Liver (tissue), 9 donors: ENCODE data around the gene DIP2C. TPM values are rescaled to one million over a fixed set of nuclear protein-coding genes. Genes with fewer than 3 reads are reported as not detected.

Experiments used
- DNase-seq: peaks from one replicate; pipeline ENCODE4 v3.0.0-alpha.2; 2017; ENCODE audit warnings: low spot score
- H3K27ac ChIP-seq, 2 donors: one replicate each; pipeline ENCODE4 v1.7.0; 2013; ENCODE audit warnings: inconsistent platforms in 2 of 2, low read length in 2 of 2, control low read depth in 1 of 2, low read depth in 1 of 2, mild to moderate bottlenecking in 1 of 2
- H3K27me3 ChIP-seq, 4 donors: one replicate each; pipeline versions ENCODE4 v1.6.1 to v1.7.0; 2013; ENCODE audit warnings: low read length in 3 of 4, inconsistent platforms in 1 of 4, mild to moderate bottlenecking in 1 of 4, moderate library complexity in 1 of 4; ENCODE audit not compliant: control insufficient read depth in 4 of 4, insufficient read depth in 4 of 4
- H3K36me3 ChIP-seq, 4 donors: one replicate each; pipeline versions ENCODE4 v1.6.1 to v1.7.0; 2013; ENCODE audit warnings: low read length in 3 of 4, mild to moderate bottlenecking in 3 of 4, low read depth in 1 of 4, moderate library complexity in 1 of 4; ENCODE audit not compliant: control insufficient read depth in 4 of 4, insufficient read depth in 3 of 4
- H3K4me1 ChIP-seq, 4 donors: one replicate each; pipeline versions ENCODE4 v1.6.1 to v1.7.0; 2013; ENCODE audit warnings: low read length in 3 of 4, mild to moderate bottlenecking in 3 of 4, moderate library complexity in 1 of 4; ENCODE audit not compliant: control insufficient read depth in 4 of 4, insufficient read depth in 4 of 4
- H3K4me3 ChIP-seq, 3 donors: one replicate each; pipeline versions ENCODE4 v1.6.1 to v1.7.0; 2013; ENCODE audit warnings: low read length in 3 of 3, control low read depth in 1 of 3, low read depth in 1 of 3, mild to moderate bottlenecking in 1 of 3
- H3K9ac ChIP-seq, 2 donors: one replicate each; pipeline ENCODE4 v1.7.0; 2013; ENCODE audit warnings: low read length in 2 of 2, mild to moderate bottlenecking in 2 of 2, moderate library complexity in 2 of 2, control low read depth in 1 of 2, low read depth in 1 of 2
- H3K9me3 ChIP-seq, 4 donors: one replicate each; pipeline versions ENCODE4 v1.6.1 to v1.7.0; 2013; ENCODE audit warnings: low read length in 3 of 4; ENCODE audit not compliant: control insufficient read depth in 4 of 4
- ATF3 ChIP-seq: IDR thresholded peaks from 2 replicates; pipeline ENCODE4 v1.6.1; 2016; ENCODE audit warnings: antibody characterized with exemption
- CTCF ChIP-seq: fragments of 150-350 bp; IDR thresholded peaks from 2 replicates; pipeline ENCODE4 v1.5.1; 2017; ENCODE audit warnings: improper control_type of control experiment, low read depth, low read length; ENCODE audit not compliant: missing input control
- EGR1 ChIP-seq, 2 donors: IDR thresholded peaks; 2 replicates each; pipeline ENCODE4 v1.6.1; 2016 to 2018; ENCODE audit warnings: antibody characterized with exemption in 2 of 2, low read depth in 2 of 2
- FOXA1 ChIP-seq: IDR thresholded peaks from 2 replicates; pipeline ENCODE4 v1.6.1; 2016; ENCODE audit warnings: antibody characterized with exemption
- FOXA2 ChIP-seq: IDR thresholded peaks from 2 replicates; pipeline ENCODE4 v1.6.1; 2016; ENCODE audit warnings: antibody characterized with exemption
- GABPA ChIP-seq, 2 donors: IDR thresholded peaks in 1 of 2; conservative IDR thresholded peaks in 1 of 2; 2 replicates each; pipeline ENCODE4 v1.6.1; 2016; ENCODE audit warnings: antibody characterized with exemption in 2 of 2, mild to moderate bottlenecking in 1 of 2, moderate library complexity in 1 of 2
- HNF4A ChIP-seq, 2 donors: conservative IDR thresholded peaks; 2 replicates each; pipeline ENCODE4 v1.6.1; 2016; ENCODE audit warnings: antibody characterized with exemption in 2 of 2, mild to moderate bottlenecking in 2 of 2
- HNF4G ChIP-seq: IDR thresholded peaks from 2 replicates; pipeline ENCODE4 v1.6.1; 2016; ENCODE audit warnings: antibody characterized with exemption
- JUND ChIP-seq, 2 donors: IDR thresholded peaks; 2 replicates each; pipeline ENCODE4 v1.6.1; 2016; ENCODE audit warnings: antibody characterized with exemption in 2 of 2
- MAX ChIP-seq: IDR thresholded peaks from 2 replicates; pipeline ENCODE4 v1.6.1; 2016; ENCODE audit warnings: antibody characterized with exemption
- NR2F2 ChIP-seq: IDR thresholded peaks from 2 replicates; pipeline ENCODE4 v1.6.1; 2016; ENCODE audit warnings: antibody characterized with exemption
- RAD21 ChIP-seq, 2 donors: IDR thresholded peaks; 2 replicates each; pipeline ENCODE4 v1.6.1; 2016; ENCODE audit warnings: antibody characterized with exemption in 2 of 2, mild to moderate bottlenecking in 2 of 2
- REST ChIP-seq: IDR thresholded peaks from 2 replicates; pipeline ENCODE4 v1.6.1; 2016; ENCODE audit warnings: antibody characterized with exemption, mild to moderate bottlenecking
- RXRA ChIP-seq, 2 donors: IDR thresholded peaks; 2 replicates each; pipeline ENCODE4 v1.6.1; 2017 to 2018; ENCODE audit warnings: antibody characterized with exemption in 2 of 2, mild to moderate bottlenecking in 1 of 2
- SP1 ChIP-seq: IDR thresholded peaks from 2 replicates; pipeline ENCODE4 v1.6.1; 2018; ENCODE audit warnings: antibody characterized with exemption, mild to moderate bottlenecking
- TAF1 ChIP-seq: conservative IDR thresholded peaks from 2 replicates; pipeline ENCODE4 v1.6.1; 2016; ENCODE audit warnings: antibody characterized with exemption, mild to moderate bottlenecking
- YY1 ChIP-seq: IDR thresholded peaks from 2 replicates; pipeline ENCODE4 v1.6.1; 2016; ENCODE audit warnings: antibody characterized with exemption, mild to moderate bottlenecking
- WGBS: extraction: QIAGEN DNeasy Blood & Tissue Kit; methylation state at CpG from one replicate; pipeline ENCODE4 v1.1.7; 2013; 5-methylcytosine and 5-hydroxymethylcytosine counted together
- polyA plus RNA-seq, 2 donors: library from polyadenylated mRNA; stranded (reverse) in 1 of 2; unstranded in 1 of 2; fragments of 200-250 nt in 1 of 2; fragments of >200 nt in 1 of 2; fragmentation: Nextera tagmentation in 1 of 2; extraction: Ambion mirVana in 1 of 2; gene quantifications; one replicate each; pipeline versions ENCODE4 v1.2.1 to v1.2.3, GENCODE V29; 2013 to 2015
- total RNA-seq, 2 donors: library from RNA; depleted of rRNA; stranded (reverse); fragments of >200 nt; gene quantifications; one replicate each; pipeline ENCODE4 v1.2.3, GENCODE V29; 2014
- TF ChIP-seq, protein P1 (sequence below): IDR thresholded peaks from 2 replicates; pipeline ENCODE4 v1.6.1; 2016; ENCODE audit warnings: antibody characterized with exemption
- donor health status: healthy.
- donor health status: healthy.
- donor health status: healthy.
- donor health status: healthy.
- donor health status: healthy.

Gene DIP2C
- total and polyA plus RNA-seq, 4 donors = 4.2 to 12.2 (median 5.7) TPM

DNA sequence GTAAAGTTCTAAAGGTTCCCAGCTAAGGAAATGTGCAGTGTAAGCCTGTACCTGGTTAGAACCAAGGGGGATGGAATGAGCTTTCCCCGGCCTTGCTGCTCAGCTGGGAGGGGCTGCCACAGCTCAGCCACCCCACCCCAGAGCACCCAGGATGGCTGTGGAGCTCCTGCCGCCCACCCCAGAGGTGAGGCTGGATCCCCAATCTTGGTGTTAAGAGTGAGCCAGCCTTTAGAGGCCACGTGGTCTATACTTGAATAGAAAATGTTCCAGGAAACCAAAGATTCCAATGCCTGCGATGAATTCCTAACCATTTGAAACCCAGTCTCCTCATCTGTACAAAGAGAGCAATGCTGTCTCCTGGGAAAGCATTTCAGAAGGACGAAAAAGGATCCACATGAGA lies 16.5 kb downstream of the DIP2C start:
- Histone ChIP-seq H3K27me3 (no peaks in the 10 kb centered on the region), H3K27ac (no peak overlapping the region), H3K9ac (no peak overlapping the region), H3K4me3 (no peak overlapping the region), H3K4me1 (peaks cover 0 to 2% (median 0%) of the 10 kb centered on the region in 4 donors), H3K9me3 (no peaks in the 10 kb centered on the region), H3K36me3 (no peaks in the 10 kb centered on the region)
- no peak for DNase-seq
- 89% methylated on average over 5 of the region's 5 CpGs for WGBS
- TF ChIP-seq REST (no peak), JUND (IDR thresholded peaks at IDR 0.05) (no peak), FOXA2 (no peak), HNF4G (no peak), YY1 (no peak), FOXA1 (no peak), NR2F2 (no peak), MAX (no peak), RXRA (IDR thresholded peaks at IDR 0.05) (no peak), SP1 (no peak), HNF4A (conservative IDR thresholded peaks at IDR 0.05) (no peak), GABPA (IDR thresholded peaks at IDR 0.05 in 1 of 2, conservative IDR thresholded peaks at IDR 0.05 in 1 of 2) (no peak), TAF1 (no peak), EGR1 (IDR thresholded peaks at IDR 0.05; ENCODE audit: low read depth in 2 of 2) (no peak), CTCF (no peak), ATF3 (no peak)
- TF ChIP-seq, protein P1, sequence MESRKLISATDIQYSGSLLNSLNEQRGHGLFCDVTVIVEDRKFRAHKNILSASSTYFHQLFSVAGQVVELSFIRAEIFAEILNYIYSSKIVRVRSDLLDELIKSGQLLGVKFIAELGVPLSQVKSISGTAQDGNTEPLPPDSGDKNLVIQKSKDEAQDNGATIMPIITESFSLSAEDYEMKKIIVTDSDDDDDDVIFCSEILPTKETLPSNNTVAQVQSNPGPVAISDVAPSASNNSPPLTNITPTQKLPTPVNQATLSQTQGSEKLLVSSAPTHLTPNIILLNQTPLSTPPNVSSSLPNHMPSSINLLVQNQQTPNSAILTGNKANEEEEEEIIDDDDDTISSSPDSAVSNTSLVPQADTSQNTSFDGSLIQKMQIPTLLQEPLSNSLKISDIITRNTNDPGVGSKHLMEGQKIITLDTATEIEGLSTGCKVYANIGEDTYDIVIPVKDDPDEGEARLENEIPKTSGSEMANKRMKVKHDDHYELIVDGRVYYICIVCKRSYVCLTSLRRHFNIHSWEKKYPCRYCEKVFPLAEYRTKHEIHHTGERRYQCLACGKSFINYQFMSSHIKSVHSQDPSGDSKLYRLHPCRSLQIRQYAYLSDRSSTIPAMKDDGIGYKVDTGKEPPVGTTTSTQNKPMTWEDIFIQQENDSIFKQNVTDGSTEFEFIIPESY = no peak

DNA sequence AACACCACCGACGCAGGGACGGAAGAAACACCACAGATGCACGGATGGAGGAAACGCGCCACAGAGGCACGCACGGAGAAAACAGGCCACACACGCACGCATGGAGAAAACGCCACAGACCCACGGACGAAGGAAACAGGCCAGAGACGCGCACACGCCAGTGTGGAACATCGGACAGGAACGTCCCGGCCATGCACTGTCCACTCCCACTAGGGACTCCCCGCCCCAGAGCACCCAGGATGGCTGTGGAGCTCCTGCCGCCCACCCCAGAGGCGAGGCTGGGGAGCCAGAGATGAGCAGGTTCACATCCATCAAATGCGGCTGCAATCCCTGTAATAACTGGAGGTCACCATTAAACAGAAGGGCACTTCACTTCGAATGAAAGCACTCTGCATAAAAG lies 17.3 kb downstream of the DIP2C start:
- WGBS = 98% methylated on average over 24 of the region's 24 CpGs
- H3K36me3 ChIP-seq = no peaks in the 10 kb centered on the region
- TF ChIP-seq RAD21 (IDR thresholded peaks at IDR 0.05) = no peak
- TF ChIP-seq FOXA1 = no peak
- no peak for TF ChIP-seq TAF1
- TF ChIP-seq HNF4A (conservative IDR thresholded peaks at IDR 0.05) = no peak
- TF ChIP-seq CTCF = no peak
- TF ChIP-seq NR2F2 = no peak
- TF ChIP-seq FOXA2 = no peak
- no peak for TF ChIP-seq HNF4G
- no peak for TF ChIP-seq REST
- no peak for TF ChIP-seq JUND (IDR thresholded peaks at IDR 0.05)
- no peak for TF ChIP-seq ATF3
- TF ChIP-seq EGR1 (IDR thresholded peaks at IDR 0.05; ENCODE audit: low read depth in 2 of 2) = no peak
- TF ChIP-seq SP1 = no peak
- TF ChIP-seq RXRA (IDR thresholded peaks at IDR 0.05) = no peak
- H3K4me3 ChIP-seq = no peak overlapping the region
- H3K27ac ChIP-seq = no peak overlapping the region
- H3K9me3 ChIP-seq = no peaks in the 10 kb centered on the region
- no peaks in the 10 kb centered on the region for H3K4me1 ChIP-seq
- H3K27me3 ChIP-seq = no peaks in the 10 kb centered on the region
- no peak overlapping the region for H3K9ac ChIP-seq
- DNase-seq = no peak
